Aorta (tissue), 5 donors: ENCODE data around the gene FOXM1. TPM values are rescaled to one million over a fixed set of nuclear protein-coding genes. Genes with fewer than 3 reads are reported as not detected.

Experiments used
- ATAC-seq: fragments of 200-7000 bp; cut with Tn5 transposase; one replicate; pipeline ENCODE4 v1.9.1; 2022; ENCODE audit warnings: moderate library complexity; ENCODE audit not compliant: low FRiP score
- DNase-seq, 2 donors: peaks; one replicate each; pipeline ENCODE4 v3.0.0-alpha.2; 2020
- H3K27ac ChIP-seq, 2 donors: one replicate each; pipeline ENCODE4 v1.5.1; 2013; ENCODE audit warnings: low read length in 2 of 2, mild to moderate bottlenecking in 2 of 2, moderate library complexity in 2 of 2, control low read depth in 1 of 2, inconsistent platforms in 1 of 2, low read depth in 1 of 2
- H3K27me3 ChIP-seq, 2 donors: one replicate each; pipeline ENCODE4 v1.6.1; 2013; ENCODE audit warnings: control low read depth in 1 of 2, low read length in 1 of 2, mild to moderate bottlenecking in 1 of 2, moderate library complexity in 1 of 2; ENCODE audit not compliant: insufficient read depth in 2 of 2, control insufficient read depth in 1 of 2
- H3K36me3 ChIP-seq, 2 donors: one replicate each; pipeline ENCODE4 v1.6.1; 2013; ENCODE audit warnings: control low read depth in 1 of 2, low read length in 1 of 2, mild to moderate bottlenecking in 1 of 2; ENCODE audit not compliant: insufficient read depth in 2 of 2, control insufficient read depth in 1 of 2
- H3K4me1 ChIP-seq, 2 donors: one replicate each; pipeline ENCODE4 v1.6.1; 2013; ENCODE audit warnings: low read length in 2 of 2, control low read depth in 1 of 2, mild to moderate bottlenecking in 1 of 2, moderate library complexity in 1 of 2; ENCODE audit not compliant: insufficient read depth in 2 of 2, control insufficient read depth in 1 of 2
- H3K4me3 ChIP-seq, 2 donors: one replicate each; pipeline ENCODE4 v1.5.1; 2013; ENCODE audit warnings: low read length in 2 of 2, control low read depth in 1 of 2, mild to moderate bottlenecking in 1 of 2
- H3K9me3 ChIP-seq: one replicate; pipeline ENCODE4 v1.6.1; 2013; ENCODE audit warnings: mild to moderate bottlenecking, low read length; ENCODE audit not compliant: control insufficient read depth
- WGBS, 2 donors: extraction: QIAGEN DNeasy Blood & Tissue Kit; methylation state at CpG; one replicate each; pipeline ENCODE4 v1.1.7; 2013; 5-methylcytosine and 5-hydroxymethylcytosine counted together
- intact Hi-C, 2 donors: fragments of 100-400 bp; cut with DNase I; formaldehyde crosslinking; loops; one replicate each; pipeline versions ENCODE4 v1.14.2 to v1.15.0; 2022
- polyA plus RNA-seq, 2 donors: library from polyadenylated mRNA; stranded (reverse); fragments of 200-250 nt; gene quantifications; one replicate each; pipeline ENCODE4 v1.2.3, GENCODE V29; 2013
- total RNA-seq, 2 donors: library from RNA; stranded (reverse); fragmentation: NEBNext Ultra II Directional; extraction: Animal tissue kit (Norgen Biotek cat#: 25700); gene quantifications; one replicate each; pipeline ENCODE4 v1.2.1, GENCODE V29; 2021
- donor health status: healthy with polysubstance abuse.
- donor health status: Bipolar disorder and iron deficiency.
- donor health status: DM: no; HTN: no; CAD: no.
- donor health status: DM: no; HTN: no; CAD: no.
- donor health status: DM: yes; HTN: yes; CAD: no.

The FOXM1 gene
- total and polyA plus RNA-seq, 4 donors: 0.20 to 6.1 (median 1.2) TPM

GRCh38 chr12:2856051-2856450, 20.9 kb downstream of the FOXM1 start:
- DNase-seq (no peak), ATAC-seq (no peak)
- H3K4me3 ChIP-seq: no peak overlapping the region
- no peaks in the 10 kb centered on the region for H3K4me1 ChIP-seq
- WGBS, 2 donors: 60 to 65% methylated on average over 3 of the region's 3 CpGs
- intact Hi-C loops: loop anchor here in 1 of 2 donors (5.0 kb wide), 1 partner anchor 181 kb away; no protein-coding TSS in a partner anchor
- no peaks in the 10 kb centered on the region for H3K36me3 ChIP-seq
- no peaks in the 10 kb centered on the region for H3K9me3 ChIP-seq
- H3K27me3 ChIP-seq: no peaks in the 10 kb centered on the region
- no peak overlapping the region for H3K27ac ChIP-seq

GRCh38 chr12:2855546-2855945, 21.4 kb downstream of the FOXM1 start:
- no peak for DNase-seq
- WGBS, 2 donors: 87 to 93% methylated on average over 7 of the region's 7 CpGs

GRCh38 chr12:2854669-2855453, 22.1 kb downstream of the FOXM1 start:
- H3K36me3 ChIP-seq: no peaks in the 10 kb centered on the region
- no peak for DNase-seq
- H3K9me3 ChIP-seq: no peaks in the 10 kb centered on the region
- 90 to 93% methylated on average over 25 of the region's 25 CpGs for WGBS, 2 donors
- no peak for ATAC-seq
- no peaks in the 10 kb centered on the region for H3K27me3 ChIP-seq
- H3K4me3 ChIP-seq: no peak overlapping the region
- intact Hi-C loops: loop anchor here (5.0 kb wide), 2 partner anchors 87 to 182 kb away; no protein-coding TSS in a partner anchor
- H3K4me1 ChIP-seq: no peaks in the 10 kb centered on the region
- no peak overlapping the region for H3K27ac ChIP-seq

More at GRCh38 chr12:2855546-2855945, 21.4 kb downstream of the FOXM1 start:
- no peaks in the 10 kb centered on the region for H3K27me3 ChIP-seq
- H3K9me3 ChIP-seq: no peaks in the 10 kb centered on the region
- H3K4me3 ChIP-seq: no peak overlapping the region
- H3K27ac ChIP-seq: no peak overlapping the region
- no peaks in the 10 kb centered on the region for H3K4me1 ChIP-seq
- no peak for ATAC-seq
- intact Hi-C loops: loop anchor here in 1 of 2 donors (5.0 kb wide), 1 partner anchor 182 kb away; no protein-coding TSS in a partner anchor
- H3K36me3 ChIP-seq: no peaks in the 10 kb centered on the region

GRCh38 chr12:2853626-2854025, 23.3 kb downstream of the FOXM1 start:
- H3K4me1 ChIP-seq: no peaks in the 10 kb centered on the region
- WGBS, 2 donors: 13% methylated on average over 11 of the region's 11 CpGs
- H3K27ac ChIP-seq: no peak overlapping the region
- peak; percentile 90 for ATAC-seq
- intact Hi-C loops: loop anchor here in 1 of 2 donors (5.0 kb wide), 2 partner anchors 89 to 184 kb away; no protein-coding TSS in a partner anchor
- H3K27me3 ChIP-seq: no peaks in the 10 kb centered on the region
- H3K4me3 ChIP-seq: no peak overlapping the region
- H3K36me3 ChIP-seq: no peaks in the 10 kb centered on the region
- DNase-seq: peak; percentile 88 to 95
- H3K9me3 ChIP-seq: no peaks in the 10 kb centered on the region

GRCh38 chr12:2851931-2852330, 25.0 kb downstream of the FOXM1 start:
- WGBS, 2 donors: 94 to 97% methylated on average over 3 of the region's 3 CpGs
- no peaks in the 10 kb centered on the region for H3K4me1 ChIP-seq
- no peaks in the 10 kb centered on the region for H3K36me3 ChIP-seq
- H3K4me3 ChIP-seq: no peak overlapping the region
- no peak overlapping the region for H3K27ac ChIP-seq
- no peaks in the 10 kb centered on the region for H3K9me3 ChIP-seq
- no peak for DNase-seq
- no peaks in the 10 kb centered on the region for H3K27me3 ChIP-seq
- intact Hi-C loops: loop anchor here in 1 of 2 donors (5.0 kb wide), 2 partner anchors 90 to 185 kb away; no protein-coding TSS in a partner anchor
- no peak for ATAC-seq

GRCh38 chr12:2845280-2845679, 31.7 kb downstream of the FOXM1 start:
- Histone ChIP-seq H3K4me1 (no peaks in the 10 kb centered on the region), H3K27ac (no peak overlapping the region), H3K9me3 (no peaks in the 10 kb centered on the region), H3K4me3 (no peak overlapping the region), H3K27me3 (no peaks in the 10 kb centered on the region), H3K36me3 (no peaks in the 10 kb centered on the region)
- 50 to 54% methylated on average over 6 of the region's 6 CpGs for WGBS, 2 donors
- DNase-seq (no peak), ATAC-seq (no peak)
- intact Hi-C loops: no loop called here

GRCh38 chr12:2844786-2845185, 32.2 kb downstream of the FOXM1 start:
- H3K4me3 ChIP-seq: no peak overlapping the region
- no peak overlapping the region for H3K27ac ChIP-seq
- no peaks in the 10 kb centered on the region for H3K4me1 ChIP-seq
- WGBS, 2 donors: 84 to 85% methylated on average over 9 of the region's 9 CpGs
- no peak for DNase-seq
- no peak for ATAC-seq
- no peaks in the 10 kb centered on the region for H3K27me3 ChIP-seq
- no peaks in the 10 kb centered on the region for H3K36me3 ChIP-seq
- no peaks in the 10 kb centered on the region for H3K9me3 ChIP-seq
- intact Hi-C loops: no loop called here

- WGBS, 2 donors: 33 to 49% methylated on average over 5 of the region's 5 CpGs
- no peak overlapping the region for H3K27ac ChIP-seq
- no peaks in the 10 kb centered on the region for H3K36me3 ChIP-seq
- H3K9me3 ChIP-seq: no peaks in the 10 kb centered on the region
- ATAC-seq (peak; percentile 49), DNase-seq (no peak)
- no peak overlapping the region for H3K4me3 ChIP-seq
- H3K4me1 ChIP-seq: no peaks in the 10 kb centered on the region
- no peaks in the 10 kb centered on the region for H3K27me3 ChIP-seq
- intact Hi-C loops: no loop called here
Measured at GRCh38 chr12:2842948-2843347, 34.0 kb downstream of the FOXM1 start.
